DND-41 (cell line): ENCODE data around the gene NEURL1.
"Not testable (repeated sequence)": the region's sequence is repeated elsewhere in the genome, so short reads cannot be mapped to it uniquely, and the experiment has no call there.

Experiments used
- ATAC-seq: fragments of 200-7000 bp; cut with Tn5 transposase; 3 replicates; pipeline ENCODE4 v1.9.1; 2021; ENCODE audit warnings: low read depth; ENCODE audit not compliant: insufficient read depth
- DNase-seq: peaks from one replicate; pipeline ENCODE4 v3.0.0-alpha.2; 2020
- H2AFZ ChIP-seq: 2 replicates; pipeline ENCODE4 v1.6.0; 2012; ENCODE audit warnings: low read depth, low read length
- H3K27ac ChIP-seq: 2 replicates; pipeline ENCODE4 v1.5.1; 2012; ENCODE audit warnings: low read length, inconsistent platforms
- H3K27me3 ChIP-seq: fragments of 200-600 bp; sonication (generic); 2 replicates; pipeline ENCODE4 v1.6.0; 2012; ENCODE audit warnings: low read length, mild to moderate bottlenecking, inconsistent platforms; ENCODE audit not compliant: insufficient read depth, poor library complexity
- H3K36me3 ChIP-seq: 2 replicates; pipeline ENCODE4 v1.5.1; 2012; ENCODE audit warnings: low read length, inconsistent platforms; ENCODE audit not compliant: insufficient read depth
- H3K4me1 ChIP-seq: 2 replicates; pipeline ENCODE4 v1.5.1; 2012; ENCODE audit warnings: mild to moderate bottlenecking, low read length; ENCODE audit not compliant: insufficient read depth
- H3K4me2 ChIP-seq: 2 replicates; pipeline ENCODE4 v1.6.0; 2012; ENCODE audit warnings: mild to moderate bottlenecking, moderate library complexity, low read length, inconsistent platforms; ENCODE audit not compliant: insufficient read depth
- H3K4me3 ChIP-seq, 2 experiments: fragments of 200-600 bp in 1 of 2; shearing (Covaris generic) in 1 of 2; 2 replicates each; pipeline ENCODE4 v1.5.1; 2012 to 2016; ENCODE audit warnings: inconsistent platforms in 2 of 2, low read length in 2 of 2, mild to moderate bottlenecking in 2 of 2, low read depth in 1 of 2, moderate library complexity in 1 of 2
- H3K79me2 ChIP-seq: 2 replicates; pipeline ENCODE4 v1.6.0; 2012; ENCODE audit warnings: low read length, inconsistent platforms; ENCODE audit not compliant: insufficient read depth
- H3K9ac ChIP-seq: 2 replicates; pipeline ENCODE4 v1.6.0; 2012; ENCODE audit warnings: low read depth, mild to moderate bottlenecking, inconsistent platforms, low read length, moderate library complexity
- H3K9me3 ChIP-seq: 2 replicates; pipeline ENCODE4 v1.5.1; 2012; ENCODE audit warnings: low read length, moderate library complexity, mild to moderate bottlenecking, inconsistent platforms; ENCODE audit not compliant: insufficient read depth, severe bottlenecking
- H4K20me1 ChIP-seq: 2 replicates; pipeline ENCODE4 v1.6.0; 2012; ENCODE audit warnings: low read length; ENCODE audit not compliant: insufficient read depth
- EZH2 ChIP-seq: IDR thresholded peaks from 3 replicates; pipeline ENCODE4 v1.6.1; 2012; ENCODE audit warnings: borderline replicate concordance, low read depth, mild to moderate bottlenecking, moderate library complexity, low read length, inconsistent platforms; ENCODE audit not compliant: severe bottlenecking
- TF ChIP-seq, protein P1 (sequence below): IDR thresholded peaks from 2 replicates; pipeline ENCODE4 v1.5.1; 2012; ENCODE audit warnings: borderline replicate concordance, low read length, moderate library complexity, mild to moderate bottlenecking; ENCODE audit not compliant: poor library complexity, severe bottlenecking; ENCODE audit errors: extremely low read depth

NEURL1 gene

GRCh38 chr10:103514244-103514643 lies 20.7 kb downstream of the NEURL1 start:
- Histone ChIP-seq H3K27ac (no peak overlapping the region), H3K27me3 (peaks cover 7% of the 10 kb centered on the region), H3K4me1 (no peaks in the 10 kb centered on the region), H4K20me1 (no peaks in the 10 kb centered on the region), H2AFZ (no peak overlapping the region), H3K36me3 (no peaks in the 10 kb centered on the region), H3K9ac (no peak overlapping the region), H3K4me2 (no peak overlapping the region), H3K79me2 (no peaks in the 10 kb centered on the region), H3K9me3 (no peaks in the 10 kb centered on the region), H3K4me3 (no peak overlapping the region)
- TF ChIP-seq EZH2, result no peak
- TF ChIP-seq, protein P1, sequence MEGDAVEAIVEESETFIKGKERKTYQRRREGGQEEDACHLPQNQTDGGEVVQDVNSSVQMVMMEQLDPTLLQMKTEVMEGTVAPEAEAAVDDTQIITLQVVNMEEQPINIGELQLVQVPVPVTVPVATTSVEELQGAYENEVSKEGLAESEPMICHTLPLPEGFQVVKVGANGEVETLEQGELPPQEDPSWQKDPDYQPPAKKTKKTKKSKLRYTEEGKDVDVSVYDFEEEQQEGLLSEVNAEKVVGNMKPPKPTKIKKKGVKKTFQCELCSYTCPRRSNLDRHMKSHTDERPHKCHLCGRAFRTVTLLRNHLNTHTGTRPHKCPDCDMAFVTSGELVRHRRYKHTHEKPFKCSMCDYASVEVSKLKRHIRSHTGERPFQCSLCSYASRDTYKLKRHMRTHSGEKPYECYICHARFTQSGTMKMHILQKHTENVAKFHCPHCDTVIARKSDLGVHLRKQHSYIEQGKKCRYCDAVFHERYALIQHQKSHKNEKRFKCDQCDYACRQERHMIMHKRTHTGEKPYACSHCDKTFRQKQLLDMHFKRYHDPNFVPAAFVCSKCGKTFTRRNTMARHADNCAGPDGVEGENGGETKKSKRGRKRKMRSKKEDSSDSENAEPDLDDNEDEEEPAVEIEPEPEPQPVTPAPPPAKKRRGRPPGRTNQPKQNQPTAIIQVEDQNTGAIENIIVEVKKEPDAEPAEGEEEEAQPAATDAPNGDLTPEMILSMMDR, result no peak
- DNase-seq (no peak), ATAC-seq (no peak)

DNA sequence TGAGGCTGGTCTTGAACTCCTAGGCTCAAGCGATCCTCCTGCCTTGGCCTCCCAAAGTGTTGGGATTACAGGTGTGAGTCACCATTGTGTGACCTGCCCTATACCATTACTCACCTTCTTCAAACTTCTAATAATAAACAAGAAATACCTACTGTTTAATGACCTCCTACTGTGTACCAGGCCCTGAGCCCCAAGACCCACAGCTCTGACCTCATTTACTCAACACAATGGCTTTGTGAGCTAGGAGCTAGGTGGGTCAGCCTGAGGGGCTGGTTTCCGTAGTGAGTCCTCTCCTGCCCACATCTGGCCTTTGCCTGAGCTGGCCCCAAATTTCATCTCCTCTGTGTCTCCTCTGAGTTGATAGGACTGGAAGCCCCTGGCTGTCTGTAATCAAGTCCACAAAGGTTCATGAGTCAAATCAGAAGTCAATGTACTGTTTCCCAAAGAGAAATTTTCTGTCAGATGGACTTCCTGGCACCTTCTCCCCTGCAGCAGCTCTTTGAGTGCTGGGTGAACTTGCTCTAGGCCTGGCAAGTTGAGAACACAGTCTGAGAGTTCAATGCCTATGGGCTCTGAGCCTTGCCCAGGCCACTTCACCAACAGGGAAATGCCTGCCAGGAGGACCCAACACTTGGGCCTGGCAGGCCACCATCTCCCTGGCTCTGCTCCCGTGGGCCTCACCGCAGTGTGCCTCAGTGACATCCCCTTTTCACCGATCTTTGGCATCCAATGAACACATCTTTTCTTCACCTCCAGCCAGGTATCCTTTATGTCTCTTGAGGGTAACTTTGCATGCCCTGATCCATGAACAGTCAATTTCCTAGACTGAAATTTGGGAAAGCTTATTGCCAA lies 24.0 kb downstream of the NEURL1 start:
- TF ChIP-seq EZH2, result no peak
- TF ChIP-seq, protein P1, result no peak
- DNase-seq (no peak), ATAC-seq (no peak)
- Histone ChIP-seq H3K27me3 (peaks cover 7% of the 10 kb centered on the region), H3K9ac (no peak overlapping the region), H3K36me3 (no peaks in the 10 kb centered on the region), H3K9me3 (no peaks in the 10 kb centered on the region), H3K4me1 (no peaks in the 10 kb centered on the region), H3K4me3 (no peak overlapping the region), H2AFZ (no peak overlapping the region), H3K4me2 (no peak overlapping the region), H4K20me1 (no peaks in the 10 kb centered on the region), H3K27ac (no peak overlapping the region), H3K79me2 (no peaks in the 10 kb centered on the region)

DNA sequence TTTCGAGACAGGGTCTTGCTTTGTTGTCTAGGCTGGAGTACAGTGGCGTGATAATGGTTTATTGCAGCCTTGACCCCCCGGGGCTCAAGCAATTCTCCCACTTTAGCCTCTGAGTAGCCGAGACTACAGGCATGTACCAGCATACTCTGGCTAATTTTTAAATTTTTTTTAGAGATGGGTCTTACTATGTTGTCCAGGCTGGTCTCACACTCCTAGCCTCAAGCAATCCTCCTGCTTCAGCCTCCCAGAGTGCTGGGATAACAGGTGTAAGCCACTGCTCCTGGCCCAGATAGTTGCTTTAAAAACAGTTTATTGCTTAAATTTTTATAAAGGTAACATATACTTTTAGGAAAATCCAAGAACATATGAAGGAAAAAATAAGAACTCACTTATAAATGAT lies 26.3 kb downstream of the NEURL1 start:
- Histone ChIP-seq H4K20me1 (no peaks in the 10 kb centered on the region), H3K27me3 (peaks cover 7% of the 10 kb centered on the region), H3K4me3 (no peak overlapping the region), H3K9me3 (no peaks in the 10 kb centered on the region), H3K36me3 (no peaks in the 10 kb centered on the region), H3K9ac (no peak overlapping the region), H2AFZ (no peak overlapping the region), H3K27ac (no peak overlapping the region), H3K4me2 (no peak overlapping the region), H3K4me1 (no peaks in the 10 kb centered on the region), H3K79me2 (no peaks in the 10 kb centered on the region)
- ATAC-seq, result no peak
- no peak for DNase-seq
- TF ChIP-seq, protein P1, result no peak
- no peak for TF ChIP-seq EZH2

DNA sequence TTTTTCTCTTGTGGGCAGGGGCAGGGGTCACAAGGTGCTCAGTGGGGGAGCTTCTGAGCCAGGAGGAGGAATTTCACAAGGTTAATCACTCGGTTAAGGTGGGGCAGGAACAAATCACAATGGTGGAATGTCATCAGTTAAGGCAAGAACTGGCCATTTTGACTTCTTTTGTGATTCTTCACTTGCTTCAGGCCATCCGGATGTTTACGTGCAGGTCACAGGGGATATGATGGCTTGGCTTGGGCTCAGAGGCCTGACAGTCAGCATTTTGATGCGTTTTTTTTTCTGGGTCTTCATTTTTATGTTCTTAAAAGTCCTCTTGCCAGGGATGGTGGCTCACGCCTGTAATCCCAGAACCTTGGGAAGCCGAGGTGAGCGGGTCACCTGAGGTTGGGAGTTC lies 28.5 kb downstream of the NEURL1 start:
- ATAC-seq, H3K4me2 ChIP-seq, H3K4me1 ChIP-seq, H2AFZ ChIP-seq, H3K79me2 ChIP-seq, H4K20me1 ChIP-seq, H3K36me3 ChIP-seq, H3K27me3 ChIP-seq, H3K27ac ChIP-seq, H3K4me3 ChIP-seq, H3K9ac ChIP-seq, H3K9me3 ChIP-seq, DNase-seq: not testable (repeated sequence)
